ENCODE data around the gene SDF4. TPM values are rescaled to one million over a fixed set of nuclear protein-coding genes. Genes with fewer than 3 reads are reported as not detected.

Gene SDF4
- total and polyA plus RNA-seq, 2 of the 8 experiments (the other 6 are each of a cell fraction or from before 2014, with no cell fraction given): 45.5 to 75.6 TPM

GRCh38 chr1:1246577-1247340 lies 15.0 kb upstream of the SDF4 start, which contains the start of gene C1QTNF12:
Gene C1QTNF12, minus strand, starts transcription at chr1:1246722. Its CDS starts 32 bp downstream, at chr1:1246690.
- no peak within 1 kb of the TSS for H2BK20ac ChIP-seq (ENCODE audit: low read length)
- H2BK5ac ChIP-seq (ENCODE audit: low read depth, low read length): no peak within 1 kb of the TSS
- H3K4me3 ChIP-seq (ENCODE audit: extremely low read depth in 1 of 4, insufficient read depth in 2 of 4, low read depth in 3 of 4, low read length in 4 of 4): peak within 1 kb of the TSS in 3 of 4 experiments; percentile 2 to 51 (median 15); a peak in 4 of 8 replicates
- H3K23me2 ChIP-seq (ENCODE audit: low read depth, low read length): no peaks in the 10 kb centered on the region; the same call in 1 of the 2 replicates
- POLR2A ChIA-PET (ENCODE audit: partially characterized antibody): interaction anchor here (0.7 to 2.0 kb wide), 5 partner anchors 9 to 215 kb away, joined by 3 to 7 read pairs (median 4); partner anchors contain the start of genes B3GALT6 and SDF4
- H3K9me3 ChIP-seq (ENCODE audit: insufficient read depth in 2 of 2, low read depth in 1 of 2, low read length in 1 of 2): no peaks in the 10 kb centered on the region
- H3K23ac ChIP-seq (ENCODE audit: insufficient read length): no peak within 1 kb of the TSS
- H2AK5ac ChIP-seq (ENCODE audit: low read depth, low read length): peak within 1 kb of the TSS; percentile 75; the same call in 1 of the 2 replicates
- TF ChIP-seq GABPA (IDR thresholded peaks at IDR 0.05; ENCODE audit: borderline replicate concordance, insufficient read depth, low read length) (peak; percentile 68), CTCF (IDR thresholded peaks at IDR 0.05; ENCODE audit: control extremely low read depth in 1 of 3, insufficient read depth in 1 of 3, low read depth in 1 of 3, low read length in 3 of 3) (peak in 1 of 3 experiments; percentile 26; a peak in 1 of 4 replicates), TBP (IDR thresholded peaks at IDR 0.05; ENCODE audit: low read depth, low read length) (no peak), RAD21 (IDR thresholded peaks at IDR 0.05 in 1 of 2, conservative IDR thresholded peaks at IDR 0.05 in 1 of 2; ENCODE audit: low read depth in 2 of 2, low read length in 2 of 2) (peak in 1 of 2 experiments; percentile 20; a peak in 1 of 4 replicates), EP300 (IDR thresholded peaks at IDR 0.05; ENCODE audit: borderline replicate concordance in 1 of 2, low read depth in 2 of 2, low read length in 2 of 2) (no peak)
- TF ChIP-seq, protein P1, sequence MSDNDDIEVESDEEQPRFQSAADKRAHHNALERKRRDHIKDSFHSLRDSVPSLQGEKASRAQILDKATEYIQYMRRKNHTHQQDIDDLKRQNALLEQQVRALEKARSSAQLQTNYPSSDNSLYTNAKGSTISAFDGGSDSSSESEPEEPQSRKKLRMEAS (IDR thresholded peaks at IDR 0.05): peak; percentile 68
- H3K27me3 ChIP-seq (replicated peaks in 1 of 4; ENCODE audit: control insufficient read depth in 3 of 4, extremely low read depth in 1 of 4, insufficient read depth in 3 of 4, low read length in 3 of 4): peaks cover 2 to 19% (median 11%) of the 10 kb centered on the region in 4 experiments; a peak in 6 of 7 replicates
- no peaks in the 10 kb centered on the region for H3K79me1 ChIP-seq (ENCODE audit: low read depth, low read length)
- peaks cover 4 to 9% of the 10 kb centered on the region in 2 experiments for H4K20me1 ChIP-seq (replicated peaks in 1 of 2; ENCODE audit: control insufficient read depth in 1 of 2, insufficient read depth in 2 of 2, low read length in 2 of 2)
- peak within 1 kb of the TSS; percentile 85 for H4K8ac ChIP-seq (ENCODE audit: extremely low read depth, insufficient read depth, low read length)
- H3K14ac ChIP-seq (ENCODE audit: insufficient read length): no peak within 1 kb of the TSS
- H3K4me1 ChIP-seq (replicated peaks in 1 of 4; ENCODE audit: control insufficient read depth in 3 of 4, insufficient read depth in 4 of 4, low read length in 3 of 4): peaks cover 0 to 8% (median under 1%) of the 10 kb centered on the region in 4 experiments; a peak in 5 of 7 replicates
- no peaks in the 10 kb centered on the region; a peak in 1 of 4 replicates for H3K79me2 ChIP-seq (ENCODE audit: control insufficient read depth in 1 of 2, insufficient read depth in 2 of 2, low read length in 2 of 2)
- no peak within 1 kb of the TSS for H2BK15ac ChIP-seq (ENCODE audit: low read length)
- H3K27ac ChIP-seq (ENCODE audit: low read depth, low read length): no peak within 1 kb of the TSS
- DNase-seq (ENCODE audit: low read depth in 1 of 2, low spot score in 2 of 2): no peak
- no peak within 1 kb of the TSS for H2BK12ac ChIP-seq (ENCODE audit: low read depth, low read length)
- H3K4ac ChIP-seq (replicated peaks; ENCODE audit: insufficient read length, low read depth, low read length): peak within 1 kb of the TSS; percentile 85
- CTCF ChIA-PET (ENCODE audit: partially characterized antibody): interaction anchor here (0.7 to 1.9 kb wide), 6 partner anchors 10 to 262 kb away, joined by 3 to 6 read pairs (median 3); no protein-coding TSS in a partner anchor
- H4K91ac ChIP-seq (replicated peaks; ENCODE audit: insufficient read length, low read length): peak within 1 kb of the TSS; percentile 81
- WGBS, 2 experiments (ENCODE audit: extremely low coverage in 1 of 2, insufficient coverage in 1 of 2, insufficient read length in 1 of 2, insufficient replicate concordance in 2 of 2, low coverage in 1 of 2, low lambda C conversion rate in 2 of 2, missing lambda C conversion rate in 1 of 2): 25% methylated on average over 41 of the region's 74 CpGs; no CpG with 5 or more reads in 1 of the 2 experiments
- FAIRE-seq: no peak
- no peak within 1 kb of the TSS for H3K56ac ChIP-seq (replicated peaks; ENCODE audit: insufficient read length, low read depth, low read length)
- no peak within 1 kb of the TSS for H2BK120ac ChIP-seq (replicated peaks; ENCODE audit: low read depth, low read length)
- no peaks in the 10 kb centered on the region for H3K36me3 ChIP-seq (ENCODE audit: control insufficient read depth in 2 of 4, insufficient read depth in 4 of 4, low read length in 3 of 4)
- peak within 1 kb of the TSS; percentile 24 to 70; a peak in 3 of 4 replicates for H3K4me2 ChIP-seq (ENCODE audit: insufficient read depth in 1 of 2, low read depth in 2 of 2, low read length in 2 of 2)
- H2AFZ ChIP-seq (ENCODE audit: low read length): no peak within 1 kb of the TSS
- no peak within 1 kb of the TSS for H4K5ac ChIP-seq (ENCODE audit: insufficient read length, low read depth, low read length)
- peak within 1 kb of the TSS; percentile 48 for H3K18ac ChIP-seq (ENCODE audit: extremely low read depth, low read length)
- peak within 1 kb of the TSS in 1 of 4 experiments; percentile 62; a peak in 1 of 7 replicates for H3K9ac ChIP-seq (replicated peaks in 1 of 4; ENCODE audit: extremely low read depth in 1 of 4, low read depth in 3 of 4, low read length in 3 of 4)

Data from H1 (cell line).